GM18498 (cell line): ENCODE data around the gene COPRS.

Experiments
- ATAC-seq: cut with Tn5 transposase; IDR thresholded peaks from one replicate; pipeline ENCODE4 v1.9.1; 2021; ENCODE audit warnings: mild to moderate bottlenecking, moderate library complexity; ENCODE audit not compliant: unreplicated experiment

The COPRS gene

GRCh38 chr17:31858642-31859486 is at the start of gene COPRS:
Gene COPRS (minus strand): TSS chr17:31859244. CDS start chr17:31859199, 45 bp downstream.
- ATAC-seq: peak; percentile 80

GRCh38 chr17:31908386-31908785 is 49.3 kb upstream of the COPRS start:
- no peak for ATAC-seq

- ATAC-seq: no peak
Observed at GRCh38 chr17:31907342-31907962, 48.4 kb upstream of the COPRS start.

- ATAC-seq: no peak
Observed at GRCh38 chr17:31903401-31903800, 44.4 kb upstream of the COPRS start.

- no peak for ATAC-seq
Observed at GRCh38 chr17:31902693-31903092, 43.6 kb upstream of the COPRS start.

- ATAC-seq: no peak
Observed at GRCh38 chr17:31900877-31901276, 41.8 kb upstream of the COPRS start.

- ATAC-seq: no peak
Observed at GRCh38 chr17:31888124-31888523, 29.1 kb upstream of the COPRS start.

GRCh38 chr17:31882571-31882970 is 23.5 kb upstream of the COPRS start:
- no peak for ATAC-seq

- ATAC-seq: no peak
Observed at GRCh38 chr17:31880311-31880710, 21.3 kb upstream of the COPRS start.

- ATAC-seq: no peak
Observed at GRCh38 chr17:31878703-31879073, 19.6 kb upstream of the COPRS start.

- ATAC-seq: no peak
Observed at GRCh38 chr17:31877911-31878702, 19.1 kb upstream of the COPRS start.

GRCh38 chr17:31877341-31877740 is 18.3 kb upstream of the COPRS start:
- ATAC-seq: no peak

GRCh38 chr17:31875081-31875480 is 16.0 kb upstream of the COPRS start:
- no peak for ATAC-seq

GRCh38 chr17:31869797-31870568 is 10.9 kb upstream of the COPRS start:
- ATAC-seq: no peak

GRCh38 chr17:31869031-31869430 is 10.0 kb upstream of the COPRS start:
- no peak for ATAC-seq

- no peak for ATAC-seq
Observed at GRCh38 chr17:31859487-31860008, 504 bp upstream of the COPRS start.

- ATAC-seq: peak; percentile 8
Observed at GRCh38 chr17:31857920-31858641, 963 bp downstream of the COPRS start.

GRCh38 chr17:31856750-31857149 is 2.3 kb downstream of the COPRS start:
- no peak for ATAC-seq

- no peak for ATAC-seq
Observed at GRCh38 chr17:31854672-31855071, 4.4 kb downstream of the COPRS start.

- no peak for ATAC-seq
Observed at GRCh38 chr17:31853911-31854470, 5.1 kb downstream of the COPRS start.
